HG03196 (cell line): ENCODE measurements around the gene SLC10A1.

ENCODE experiments used
- ATAC-seq: cut with Tn5 transposase; IDR thresholded peaks from one replicate; pipeline ENCODE4 v1.9.1; 2021; ENCODE audit not compliant: unreplicated experiment

Gene SLC10A1

GRCh38 chr14:69811227-69811867 lies 14.3 kb upstream of the SLC10A1 start:
- no peak for ATAC-seq

- ATAC-seq: no peak
Observed at GRCh38 chr14:69808919-69809808, 12.1 kb upstream of the SLC10A1 start.

GRCh38 chr14:69807192-69807591 lies 10.2 kb upstream of the SLC10A1 start:
- ATAC-seq: no peak

- no peak for ATAC-seq
Observed at GRCh38 chr14:69804902-69805301, 7.9 kb upstream of the SLC10A1 start.

GRCh38 chr14:69803753-69804152 lies 6.7 kb upstream of the SLC10A1 start:
- ATAC-seq: no peak

- ATAC-seq: no peak
Observed at GRCh38 chr14:69798339-69798735, 1.3 kb upstream of the SLC10A1 start.

GRCh38 chr14:69797573-69798338 lies 715 bp upstream of the SLC10A1 start:
- no peak for ATAC-seq

GRCh38 chr14:69795691-69796090 lies 1.4 kb downstream of the SLC10A1 start:
- ATAC-seq: no peak

GRCh38 chr14:69794791-69795190 lies 2.2 kb downstream of the SLC10A1 start:
- no peak for ATAC-seq

GRCh38 chr14:69792887-69793421 lies 4.1 kb downstream of the SLC10A1 start:
- no peak for ATAC-seq

- ATAC-seq: no peak
Observed at GRCh38 chr14:69789118-69789640, 7.9 kb downstream of the SLC10A1 start.

GRCh38 chr14:69786603-69787002 lies 10.4 kb downstream of the SLC10A1 start:
- ATAC-seq: no peak

- ATAC-seq: no peak
Observed at GRCh38 chr14:69784942-69785341, 12.1 kb downstream of the SLC10A1 start.

- ATAC-seq: no peak
Observed at GRCh38 chr14:69780952-69781351, 16.1 kb downstream of the SLC10A1 start.

GRCh38 chr14:69780092-69780491 lies 16.9 kb downstream of the SLC10A1 start:
- no peak for ATAC-seq

GRCh38 chr14:69779088-69779487 lies 18.0 kb downstream of the SLC10A1 start:
- no peak for ATAC-seq

GRCh38 chr14:69776875-69777453 lies 20.1 kb downstream of the SLC10A1 start:
- no peak for ATAC-seq

- ATAC-seq: no peak
Observed at GRCh38 chr14:69775012-69775411, 22.0 kb downstream of the SLC10A1 start.

GRCh38 chr14:69773571-69774276 lies 23.3 kb downstream of the SLC10A1 start:
- ATAC-seq: no peak
